HepG2 (cell line): ENCODE results near the gene ADAMTSL4. TPM values are rescaled to one million over a fixed set of nuclear protein-coding genes. Genes with fewer than 3 reads are reported as not detected.

ENCODE experiments used
- ATF1 ChIP-seq: IDR thresholded peaks from 2 replicates; pipeline ENCODE4 v1.6.1; 2016; ENCODE audit warnings: mild to moderate bottlenecking, control low read depth
- ATF7 ChIP-seq, 2 experiments: fragments of 450-650 bp in 1 of 2; sonication (generic) in 1 of 2; formaldehyde crosslinking in 1 of 2; IDR thresholded peaks; 2 replicates each; pipeline versions ENCODE4 v1.4.0 to v1.6.1; 2016 to 2020; ENCODE audit warnings: antibody characterized with exemption in 1 of 2, mild to moderate bottlenecking in 1 of 2, missing genetic modification reagents in 1 of 2
- CBX5 ChIP-seq: sonication (generic); formaldehyde crosslinking; IDR thresholded peaks from 2 replicates; pipeline ENCODE4 v1.4.0; 2020; ENCODE audit warnings: missing genetic modification reagents, borderline replicate concordance
- CENPX ChIP-seq: sonication (generic); formaldehyde crosslinking; IDR thresholded peaks from 2 replicates; pipeline ENCODE4 v1.9.0; 2021; ENCODE audit warnings: mild to moderate bottlenecking, missing genetic modification reagents, moderate library complexity
- DNMT3B ChIP-seq: conservative IDR thresholded peaks from 2 replicates; pipeline ENCODE4 v1.6.1; 2016; ENCODE audit warnings: missing biosample characterization, control low read depth
- HNRNPUL1 ChIP-seq: fragments of 200-400 bp; formaldehyde crosslinking; IDR thresholded peaks from 2 replicates; pipeline ENCODE4 v1.6.1; 2017; ENCODE audit warnings: low read depth, mild to moderate bottlenecking, low read length, moderate library complexity
- HOXA3 ChIP-seq: sonication (generic); formaldehyde crosslinking; IDR thresholded peaks from 2 replicates; pipeline ENCODE4 v1.5.0; 2020; ENCODE audit warnings: missing genetic modification reagents
- ISX ChIP-seq: sonication (generic); formaldehyde crosslinking; conservative IDR thresholded peaks from 2 replicates; pipeline ENCODE4 v1.5.0; 2020; ENCODE audit warnings: missing genetic modification reagents
- ONECUT2 ChIP-seq: sonication (generic); formaldehyde crosslinking; IDR thresholded peaks from 2 replicates; pipeline ENCODE4 v1.4.0; 2020; ENCODE audit warnings: missing genetic modification reagents
- PLRG1 ChIP-seq: fragments of 450-650 bp; conservative IDR thresholded peaks from 2 replicates; pipeline ENCODE4 v1.6.1; 2016
- RARG ChIP-seq: sonication (generic); formaldehyde crosslinking; IDR thresholded peaks from 2 replicates; pipeline ENCODE4 v1.4.0; 2020; ENCODE audit warnings: low read depth, mild to moderate bottlenecking, missing genetic modification reagents
- TCF12 ChIP-seq, 2 experiments: fragments of 450-650 bp in 1 of 2; sonication (generic) in 1 of 2; formaldehyde crosslinking in 1 of 2; IDR thresholded peaks; 2 replicates each; pipeline versions ENCODE4 v1.6.1 to v1.8.0; 2017 to 2022; ENCODE audit warnings: antibody characterized with exemption in 1 of 2, mild to moderate bottlenecking in 1 of 2, missing genetic modification reagents in 1 of 2, moderate library complexity in 1 of 2
- ZBTB3 ChIP-seq: sonication (generic); formaldehyde crosslinking; IDR thresholded peaks from 2 replicates; pipeline ENCODE4 v1.4.0; 2020; ENCODE audit warnings: low read depth, mild to moderate bottlenecking, moderate library complexity, missing genetic modification reagents, borderline replicate concordance
- ZFP82 ChIP-seq: sonication (generic); formaldehyde crosslinking; IDR thresholded peaks from 2 replicates; pipeline ENCODE4 v1.5.1; 2020; ENCODE audit warnings: mild to moderate bottlenecking, missing genetic modification reagents, borderline replicate concordance
- ZFX ChIP-seq: sonication (generic); formaldehyde crosslinking; IDR thresholded peaks from 2 replicates; pipeline ENCODE4 v1.4.0; 2020; ENCODE audit warnings: mild to moderate bottlenecking, low read depth, missing genetic modification reagents, moderate library complexity
- ZFYVE20 ChIP-seq: sonication (generic); formaldehyde crosslinking; IDR thresholded peaks from 2 replicates; pipeline ENCODE4 v1.8.0; 2023; ENCODE audit warnings: low read depth, mild to moderate bottlenecking, moderate library complexity, missing genetic modification reagents, borderline replicate concordance
- polyA plus RNA-seq, 8 experiments: library from polyadenylated mRNA; depleted of rRNA in 3 of 8; stranded (reverse) in 7 of 8; unstranded in 1 of 8; fragments of >200 nt; fragmentation: Illumina TruSeq in 4 of 8; extraction: Trizol in 4 of 8; gene quantifications; 2 replicates each; pipeline versions ENCODE4 v1.2.1 to v1.2.3, GENCODE V29; 2011 to 2016; ENCODE audit warnings: low read depth in 4 of 8, missing spikeins in 1 of 8, mixed read lengths in 1 of 8; ENCODE audit not compliant: insufficient read depth in 1 of 8
- total RNA-seq, 5 experiments: library from RNA; depleted of rRNA; stranded (reverse); fragments of >200 nt; fragmentation: Illumina TruSeq; extraction: Trizol; gene quantifications; 2 replicates each; pipeline ENCODE4 v1.2.3, GENCODE V29; 2016; ENCODE audit warnings: low read depth in 1 of 5
- TF ChIP-seq, protein P1 (sequence below): sonication (generic); formaldehyde crosslinking; IDR thresholded peaks from 2 replicates; pipeline ENCODE4 v1.5.0; 2020; ENCODE audit warnings: mild to moderate bottlenecking, missing genetic modification reagents
- TF ChIP-seq, protein P2 (sequence below): sonication (generic); formaldehyde crosslinking; IDR thresholded peaks from 2 replicates; pipeline ENCODE4 v1.4.0; 2020; ENCODE audit warnings: missing genetic modification reagents
- TF ChIP-seq, protein P3 (sequence below): sonication (generic); formaldehyde crosslinking; IDR thresholded peaks from 2 replicates; pipeline ENCODE4 v1.9.0; 2021; ENCODE audit warnings: missing genetic modification reagents, borderline replicate concordance

ADAMTSL4 gene
- total and polyA plus RNA-seq, 2 of the 13 experiments (the other 11 are each of a cell fraction or from before 2014, with no cell fraction given), result 3.9 to 16.4 TPM

DNA sequence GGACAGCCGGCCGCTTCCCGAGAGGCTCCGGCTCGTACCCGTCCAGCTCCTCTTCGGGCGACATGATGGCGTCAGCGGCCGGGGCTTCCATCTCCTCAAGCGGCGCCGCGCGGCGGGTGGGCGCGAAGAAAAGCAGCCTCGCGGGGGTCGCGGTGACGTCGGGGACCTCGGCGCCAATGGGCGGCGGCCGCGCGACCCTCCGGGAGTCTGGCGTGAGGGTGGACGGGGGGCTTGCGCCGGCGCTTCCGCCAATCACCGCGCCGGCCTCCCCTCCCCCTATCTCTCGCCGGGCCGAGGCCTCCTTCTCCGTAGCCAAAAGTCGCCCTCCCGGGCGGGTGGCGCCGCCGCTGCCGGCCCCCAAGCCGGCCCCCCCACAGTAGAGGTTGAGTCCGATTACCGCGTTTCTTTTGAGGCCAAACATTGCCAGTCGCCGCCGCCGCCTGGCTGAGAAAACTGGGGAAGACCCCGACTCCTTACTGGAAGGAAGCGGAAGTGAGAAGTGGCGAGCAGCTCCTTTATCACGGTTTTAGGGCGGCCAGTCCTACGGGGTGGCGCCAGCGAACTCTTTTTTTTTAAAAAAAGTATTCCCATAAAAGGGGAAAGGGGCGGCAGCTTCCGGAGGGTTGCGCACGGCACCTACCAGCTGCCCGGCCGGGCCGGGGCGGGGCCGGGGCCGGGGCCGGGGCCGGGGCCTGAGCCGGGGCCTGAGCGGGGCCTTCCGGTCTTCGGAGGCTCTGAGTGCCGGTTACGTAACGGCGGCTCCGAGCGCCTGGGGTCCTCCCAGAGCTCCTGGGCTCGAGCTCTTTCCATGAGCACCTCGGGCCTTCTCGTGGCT, 30.1 kb downstream of the ADAMTSL4 start, which contains the start of gene MCL1 (continued):
- TF ChIP-seq, protein P1, sequence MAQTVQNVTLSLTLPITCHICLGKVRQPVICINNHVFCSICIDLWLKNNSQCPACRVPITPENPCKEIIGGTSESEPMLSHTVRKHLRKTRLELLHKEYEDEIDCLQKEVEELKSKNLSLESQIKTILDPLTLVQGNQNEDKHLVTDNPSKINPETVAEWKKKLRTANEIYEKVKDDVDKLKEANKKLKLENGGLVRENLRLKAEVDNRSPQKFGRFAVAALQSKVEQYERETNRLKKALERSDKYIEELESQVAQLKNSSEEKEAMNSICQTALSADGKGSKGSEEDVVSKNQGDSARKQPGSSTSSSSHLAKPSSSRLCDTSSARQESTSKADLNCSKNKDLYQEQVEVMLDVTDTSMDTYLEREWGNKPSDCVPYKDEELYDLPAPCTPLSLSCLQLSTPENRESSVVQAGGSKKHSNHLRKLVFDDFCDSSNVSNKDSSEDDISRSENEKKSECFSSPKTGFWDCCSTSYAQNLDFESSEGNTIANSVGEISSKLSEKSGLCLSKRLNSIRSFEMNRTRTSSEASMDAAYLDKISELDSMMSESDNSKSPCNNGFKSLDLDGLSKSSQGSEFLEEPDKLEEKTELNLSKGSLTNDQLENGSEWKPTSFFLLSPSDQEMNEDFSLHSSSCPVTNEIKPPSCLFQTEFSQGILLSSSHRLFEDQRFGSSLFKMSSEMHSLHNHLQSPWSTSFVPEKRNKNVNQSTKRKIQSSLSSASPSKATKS (CRISPR knock-in tag), result no peak
- TF ChIP-seq PLRG1 (no peak), ZFYVE20 (CRISPR knock-in tag) (no peak), ONECUT2 (CRISPR knock-in tag) (no peak), CENPX (CRISPR knock-in tag) (no peak), ATF1 (CRISPR knock-in tag) (no peak), DNMT3B (CRISPR knock-in tag) (no peak), ZBTB3 (CRISPR knock-in tag) (no peak), TCF12 (IDR thresholded peaks at IDR 0.05) (no peak), TCF12 (CRISPR knock-in tag; IDR thresholded peaks at IDR 0.05) (no peak), HNRNPUL1 (no peak), ZFX (peak; percentile 93), ZFP82 (peak; percentile 87; the same call in 1 of the 2 replicates), RARG (CRISPR knock-in tag) (no peak), ISX (CRISPR knock-in tag) (peak; percentile 61; the same call in 1 of the 2 replicates), ATF7 (IDR thresholded peaks at IDR 0.05) (no peak), ATF7 (CRISPR knock-in tag; IDR thresholded peaks at IDR 0.05) (0 out of 2 replicates have a peak, but pooled peaks have one; percentile 57), CBX5 (CRISPR knock-in tag) (no peak), HOXA3 (CRISPR knock-in tag) (peak; percentile 54; the same call in 1 of the 2 replicates)
- TF ChIP-seq, protein P2, sequence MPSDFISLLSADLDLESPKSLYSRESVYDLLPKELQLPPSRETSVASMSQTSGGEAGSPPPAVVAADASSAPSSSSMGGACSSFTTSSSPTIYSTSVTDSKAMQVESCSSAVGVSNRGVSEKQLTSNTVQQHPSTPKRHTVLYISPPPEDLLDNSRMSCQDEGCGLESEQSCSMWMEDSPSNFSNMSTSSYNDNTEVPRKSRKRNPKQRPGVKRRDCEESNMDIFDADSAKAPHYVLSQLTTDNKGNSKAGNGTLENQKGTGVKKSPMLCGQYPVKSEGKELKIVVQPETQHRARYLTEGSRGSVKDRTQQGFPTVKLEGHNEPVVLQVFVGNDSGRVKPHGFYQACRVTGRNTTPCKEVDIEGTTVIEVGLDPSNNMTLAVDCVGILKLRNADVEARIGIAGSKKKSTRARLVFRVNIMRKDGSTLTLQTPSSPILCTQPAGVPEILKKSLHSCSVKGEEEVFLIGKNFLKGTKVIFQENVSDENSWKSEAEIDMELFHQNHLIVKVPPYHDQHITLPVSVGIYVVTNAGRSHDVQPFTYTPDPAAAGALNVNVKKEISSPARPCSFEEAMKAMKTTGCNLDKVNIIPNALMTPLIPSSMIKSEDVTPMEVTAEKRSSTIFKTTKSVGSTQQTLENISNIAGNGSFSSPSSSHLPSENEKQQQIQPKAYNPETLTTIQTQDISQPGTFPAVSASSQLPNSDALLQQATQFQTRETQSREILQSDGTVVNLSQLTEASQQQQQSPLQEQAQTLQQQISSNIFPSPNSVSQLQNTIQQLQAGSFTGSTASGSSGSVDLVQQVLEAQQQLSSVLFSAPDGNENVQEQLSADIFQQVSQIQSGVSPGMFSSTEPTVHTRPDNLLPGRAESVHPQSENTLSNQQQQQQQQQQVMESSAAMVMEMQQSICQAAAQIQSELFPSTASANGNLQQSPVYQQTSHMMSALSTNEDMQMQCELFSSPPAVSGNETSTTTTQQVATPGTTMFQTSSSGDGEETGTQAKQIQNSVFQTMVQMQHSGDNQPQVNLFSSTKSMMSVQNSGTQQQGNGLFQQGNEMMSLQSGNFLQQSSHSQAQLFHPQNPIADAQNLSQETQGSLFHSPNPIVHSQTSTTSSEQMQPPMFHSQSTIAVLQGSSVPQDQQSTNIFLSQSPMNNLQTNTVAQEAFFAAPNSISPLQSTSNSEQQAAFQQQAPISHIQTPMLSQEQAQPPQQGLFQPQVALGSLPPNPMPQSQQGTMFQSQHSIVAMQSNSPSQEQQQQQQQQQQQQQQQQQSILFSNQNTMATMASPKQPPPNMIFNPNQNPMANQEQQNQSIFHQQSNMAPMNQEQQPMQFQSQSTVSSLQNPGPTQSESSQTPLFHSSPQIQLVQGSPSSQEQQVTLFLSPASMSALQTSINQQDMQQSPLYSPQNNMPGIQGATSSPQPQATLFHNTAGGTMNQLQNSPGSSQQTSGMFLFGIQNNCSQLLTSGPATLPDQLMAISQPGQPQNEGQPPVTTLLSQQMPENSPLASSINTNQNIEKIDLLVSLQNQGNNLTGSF (CRISPR knock-in tag), result no peak; the same call in 1 of the 2 replicates
- TF ChIP-seq, protein P3, sequence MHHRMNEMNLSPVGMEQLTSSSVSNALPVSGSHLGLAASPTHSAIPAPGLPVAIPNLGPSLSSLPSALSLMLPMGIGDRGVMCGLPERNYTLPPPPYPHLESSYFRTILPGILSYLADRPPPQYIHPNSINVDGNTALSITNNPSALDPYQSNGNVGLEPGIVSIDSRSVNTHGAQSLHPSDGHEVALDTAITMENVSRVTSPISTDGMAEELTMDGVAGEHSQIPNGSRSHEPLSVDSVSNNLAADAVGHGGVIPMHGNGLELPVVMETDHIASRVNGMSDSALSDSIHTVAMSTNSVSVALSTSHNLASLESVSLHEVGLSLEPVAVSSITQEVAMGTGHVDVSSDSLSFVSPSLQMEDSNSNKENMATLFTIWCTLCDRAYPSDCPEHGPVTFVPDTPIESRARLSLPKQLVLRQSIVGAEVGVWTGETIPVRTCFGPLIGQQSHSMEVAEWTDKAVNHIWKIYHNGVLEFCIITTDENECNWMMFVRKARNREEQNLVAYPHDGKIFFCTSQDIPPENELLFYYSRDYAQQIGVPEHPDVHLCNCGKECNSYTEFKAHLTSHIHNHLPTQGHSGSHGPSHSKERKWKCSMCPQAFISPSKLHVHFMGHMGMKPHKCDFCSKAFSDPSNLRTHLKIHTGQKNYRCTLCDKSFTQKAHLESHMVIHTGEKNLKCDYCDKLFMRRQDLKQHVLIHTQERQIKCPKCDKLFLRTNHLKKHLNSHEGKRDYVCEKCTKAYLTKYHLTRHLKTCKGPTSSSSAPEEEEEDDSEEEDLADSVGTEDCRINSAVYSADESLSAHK (CRISPR knock-in tag), result no peak
